Measurements from ENCODE around the gene RTN3. TPM values are rescaled to one million over a fixed set of nuclear protein-coding genes. Genes with fewer than 3 reads are reported as not detected.
"Not testable (repeated sequence)": the region's sequence is repeated elsewhere in the genome, so short reads cannot be mapped to it uniquely, and the experiment has no call there.

RTN3 gene
- total RNA-seq, 1 donor from 2014 or later = 279 TPM

DNA sequence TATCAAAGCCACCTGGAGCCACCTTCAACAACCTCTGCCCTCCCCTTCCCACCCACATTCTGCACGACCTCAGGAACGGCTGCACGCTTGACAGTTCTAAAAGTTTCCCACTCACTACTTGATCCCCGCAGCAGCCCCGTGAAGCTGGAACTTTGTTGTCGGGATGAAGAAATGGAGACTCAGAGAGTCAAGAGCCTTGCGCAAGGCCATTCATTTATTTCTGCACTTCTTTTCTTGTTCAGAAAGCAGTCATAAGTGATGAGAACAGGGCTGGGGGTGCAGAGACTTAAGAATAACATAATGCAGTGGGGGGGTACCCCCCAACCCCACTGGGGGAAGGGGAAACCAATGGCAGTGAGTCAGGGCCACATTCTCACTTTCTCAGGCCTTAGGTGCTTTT, 89.5 kb downstream of the RTN3 start:
- Mint-ChIP-seq H3K36me3 (peaks cover 6% of the 10 kb centered on the region), H3K4me1 (peaks cover 36% of the 10 kb centered on the region), H3K27ac (no peak overlapping the region), H3K4me3 (peak overlapping the region; percentile 76), H3K27me3 (ENCODE audit: insufficient read depth, low read depth) (peaks cover 22% of the 10 kb centered on the region), H3K9me3 (no peaks in the 10 kb centered on the region)
- Histone ChIP-seq H3K79me2 (ENCODE audit: low read depth) (peaks cover 42% of the 10 kb centered on the region), H3K4me3 (no peak overlapping the region), H2AFZ (replicated peaks) (no peak overlapping the region), H3K4me2 (peak overlapping the region; percentile 85), H3F3A (ENCODE audit: low read depth) (peaks cover 43% of the 10 kb centered on the region), H3K9ac (no peak overlapping the region), H3K4me1 (peaks cover 29% of the 10 kb centered on the region), H3K9me3 (ENCODE audit: low read depth) (no peaks in the 10 kb centered on the region), H3K27me3 (no peaks in the 10 kb centered on the region), H4K20me1 (ENCODE audit: low read depth) (peaks cover 21% of the 10 kb centered on the region), H3K27ac (no peak overlapping the region), H3K36me3 (no peaks in the 10 kb centered on the region)
- TF ChIP-seq CTCF (IDR thresholded peaks at IDR 0.05) = no peak
- TF ChIP-seq EZH2phosphoT487 (IDR thresholded peaks at IDR 0.05) = no peak
- no peak for TF ChIP-seq EZH2 (IDR thresholded peaks at IDR 0.05)
- DNase-seq (ENCODE audit: low spot score) = peak; percentile 3

DNA sequence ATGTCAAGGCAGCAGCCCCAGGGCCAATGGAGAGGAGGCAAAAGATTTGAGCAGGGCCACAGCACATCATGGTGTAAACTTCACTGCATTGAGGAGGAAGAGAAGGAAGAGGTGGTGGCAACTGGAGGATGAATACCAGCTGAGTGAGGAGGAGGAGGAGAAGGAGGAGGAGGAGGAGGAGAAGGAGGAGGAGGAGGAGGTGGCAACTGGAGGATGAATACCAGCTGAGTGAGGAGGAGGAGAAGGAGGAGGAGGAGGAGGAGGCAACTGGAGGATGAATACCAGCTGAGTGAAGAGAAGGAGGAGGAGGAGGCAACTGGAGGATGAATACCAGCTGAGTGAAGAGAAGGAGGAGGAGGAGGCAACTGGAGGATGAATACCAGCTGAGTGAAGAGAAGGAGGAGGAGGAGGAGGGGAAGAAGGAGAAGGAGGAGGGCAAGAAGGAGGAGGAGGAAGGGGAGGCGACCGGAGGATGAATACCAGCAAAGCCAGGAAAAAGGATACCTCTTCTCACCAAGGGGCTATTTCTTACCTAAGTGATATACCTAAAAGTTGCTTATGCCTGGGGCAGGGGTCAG, 90.5 kb downstream of the RTN3 start:
- Histone ChIP-seq H4K20me1 (ENCODE audit: low read depth) (peaks cover 10% of the 10 kb centered on the region), H3F3A (ENCODE audit: low read depth) (peaks cover 32% of the 10 kb centered on the region), H3K4me1 (peaks cover 19% of the 10 kb centered on the region), H3K79me2 (ENCODE audit: low read depth) (peaks cover 31% of the 10 kb centered on the region)
- Mint-ChIP-seq H3K27me3 (ENCODE audit: insufficient read depth, low read depth) (peaks cover 19% of the 10 kb centered on the region), H3K4me1 (peaks cover 26% of the 10 kb centered on the region), H3K4me3 (peak overlapping the region; percentile 50)
- H3K36me3 ChIP-seq; H2AFZ ChIP-seq (replicated peaks); H3K9ac ChIP-seq; H3K27ac Mint-ChIP-seq; H3K4me3 ChIP-seq; H3K9me3 Mint-ChIP-seq; H3K4me2 ChIP-seq; H3K36me3 Mint-ChIP-seq; H3K9me3 ChIP-seq (ENCODE audit: low read depth); H3K27ac ChIP-seq; DNase-seq (ENCODE audit: low spot score); H3K27me3 ChIP-seq: not testable (repeated sequence)

- H3F3A ChIP-seq (ENCODE audit: low read depth) = peaks cover 10% of the 10 kb centered on the region
- Mint-ChIP-seq H3K27ac (no peak overlapping the region), H3K9me3 (no peaks in the 10 kb centered on the region), H3K36me3 (peaks cover 4% of the 10 kb centered on the region), H3K4me3 (no peak overlapping the region), H3K27me3 (ENCODE audit: insufficient read depth, low read depth) (peaks cover 13% of the 10 kb centered on the region), H3K4me1 (peaks cover 22% of the 10 kb centered on the region)
- H3K36me3 ChIP-seq = no peaks in the 10 kb centered on the region
- no peak for DNase-seq (ENCODE audit: low spot score)
- peaks cover 12% of the 10 kb centered on the region for H3K4me1 ChIP-seq
- no peaks in the 10 kb centered on the region for H4K20me1 ChIP-seq (ENCODE audit: low read depth)
- no peak overlapping the region for H2AFZ ChIP-seq (replicated peaks)
- no peak overlapping the region for H3K27ac ChIP-seq
- H3K9ac ChIP-seq = no peak overlapping the region
- no peak overlapping the region for H3K4me2 ChIP-seq
- H3K9me3 ChIP-seq (ENCODE audit: low read depth) = no peaks in the 10 kb centered on the region
- H3K4me3 ChIP-seq = no peak overlapping the region
- peaks cover 3% of the 10 kb centered on the region for H3K79me2 ChIP-seq (ENCODE audit: low read depth)
- no peaks in the 10 kb centered on the region for H3K27me3 ChIP-seq
- no peak for TF ChIP-seq CTCF (IDR thresholded peaks at IDR 0.05)
- TF ChIP-seq EZH2 (IDR thresholded peaks at IDR 0.05) = no peak
- TF ChIP-seq EZH2phosphoT487 (IDR thresholded peaks at IDR 0.05) = no peak
These were observed 93.9 kb downstream of the RTN3 start for GRCh38 chr11:63775191-63775590.

DNA sequence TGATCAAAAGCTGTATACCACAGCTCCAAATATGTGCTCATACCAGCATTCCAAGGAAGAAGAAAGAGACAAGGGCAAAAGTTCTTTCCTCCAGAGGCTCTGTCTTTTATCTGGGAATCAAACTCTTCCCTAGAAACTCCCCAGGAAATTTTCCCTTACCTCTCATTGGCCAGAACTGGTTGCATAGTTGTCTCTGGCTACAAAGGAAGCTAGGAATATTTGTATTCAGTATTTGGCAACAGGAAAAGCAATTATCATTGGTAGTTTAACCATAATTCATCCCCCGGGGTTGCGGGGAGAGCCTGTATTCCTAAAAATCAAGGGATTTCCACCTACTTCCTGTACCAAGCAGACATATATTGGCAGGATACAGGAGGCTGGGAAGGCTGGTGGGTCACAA, 97.7 kb downstream of the RTN3 start:
- no peak overlapping the region for H3K4me3 ChIP-seq

More for the DNA sequence above, 97.7 kb downstream of the RTN3 start:
- Histone ChIP-seq H3K9ac (no peak overlapping the region), H3K27ac (no peak overlapping the region), H3K36me3 (no peaks in the 10 kb centered on the region), H3K4me1 (peaks cover 6% of the 10 kb centered on the region), H3F3A (ENCODE audit: low read depth) (no peaks in the 10 kb centered on the region), H3K79me2 (ENCODE audit: low read depth) (no peaks in the 10 kb centered on the region), H3K9me3 (ENCODE audit: low read depth) (no peaks in the 10 kb centered on the region), H4K20me1 (ENCODE audit: low read depth) (no peaks in the 10 kb centered on the region), H3K27me3 (no peaks in the 10 kb centered on the region), H2AFZ (replicated peaks) (no peak overlapping the region), H3K4me2 (no peak overlapping the region)
- peaks cover 2% of the 10 kb centered on the region for H3K27me3 Mint-ChIP-seq (ENCODE audit: insufficient read depth, low read depth)
- peaks cover 2% of the 10 kb centered on the region for H3K36me3 Mint-ChIP-seq
- TF ChIP-seq EZH2 (IDR thresholded peaks at IDR 0.05) (no peak), EZH2phosphoT487 (IDR thresholded peaks at IDR 0.05) (no peak), CTCF (IDR thresholded peaks at IDR 0.05) (no peak)
- no peak overlapping the region for H3K27ac Mint-ChIP-seq
- peaks cover 12% of the 10 kb centered on the region for H3K4me1 Mint-ChIP-seq
- H3K4me3 Mint-ChIP-seq = no peak overlapping the region
- DNase-seq (ENCODE audit: low spot score) = no peak
- no peaks in the 10 kb centered on the region for H3K9me3 Mint-ChIP-seq

All from neural progenitor cell (in vitro differentiated cells).